A549 (cell line): ENCODE results near the gene DCLK1. TPM values are rescaled to one million over a fixed set of nuclear protein-coding genes. Genes with fewer than 3 reads are reported as not detected.

Experiments
- ATAC-seq, 2 experiments: fragments of 200-7000 bp in 1 of 2; fragments of >200 bp in 1 of 2; cut with Nextera tagmentation in 1 of 2; cut with Tn5 transposase in 1 of 2; 3 replicates each; pipeline versions ENCODE4 v1.8.0 to v1.9.1; 2018 to 2020; ENCODE audit warnings: mild to moderate bottlenecking in 1 of 2, moderate library complexity in 1 of 2
- CTCF ChIA-PET: fragments of 300-600 bp; sonication (Branson Sonifier 250); formaldehyde crosslinking; extraction: SDS; loops from one replicate; lab custom pipeline; 2021; ENCODE audit warnings: antibody characterized with exemption, inconsistent platforms; lab: Yijun Ruan, JAX
- POLR2A ChIA-PET: fragments of 350-600 bp; formaldehyde crosslinking; extraction: SDS; loops from one replicate; lab custom pipeline; 2021; ENCODE audit warnings: antibody characterized with exemption, inconsistent platforms; lab: Yijun Ruan, JAX
- DNase-seq, 2 experiments: peaks; one replicate each; pipeline versions ENCODE4 v3.0.0 to v3.0.0-alpha.2; 2011 to 2016; ENCODE audit warnings: low read depth in 1 of 2, low spot score in 1 of 2
- FAIRE-seq: peaks from 2 replicates; lab custom pipeline; 2011; peaks lifted over from hg19 to GRCh38; lab: Jason Lieb, UNC
- H3K27ac ChIP-seq, 2 experiments: fragments of >200 bp; sonication (Bioruptor Twin); formaldehyde crosslinking; 3 replicates each; pipeline ENCODE4 v1.5.1; 2016 to 2017
- H3K4me1 ChIP-seq: fragments of >200 bp; sonication (Bioruptor Twin); formaldehyde crosslinking; 3 replicates; pipeline ENCODE4 v1.6.1; 2016
- H3K4me2 ChIP-seq: fragments of >200 bp; sonication (Bioruptor Twin); formaldehyde crosslinking; 3 replicates; pipeline ENCODE4 v1.6.1; 2016
- H3K4me3 ChIP-seq: fragments of >200 bp; sonication (Bioruptor Twin); formaldehyde crosslinking; 3 replicates; pipeline ENCODE4 v1.5.1; 2016
- H3K9me3 ChIP-seq: fragments of >200 bp; sonication (Bioruptor Twin); formaldehyde crosslinking; 3 replicates; pipeline ENCODE4 v1.6.1; 2016
- BHLHE40 ChIP-seq: IDR thresholded peaks from 2 replicates; pipeline ENCODE4 v1.6.1; 2012; ENCODE audit warnings: low read depth, low read length, inconsistent platforms
- CBX2 ChIP-seq: fragments of 200-600 bp; sonication (generic); IDR thresholded peaks from 2 replicates; pipeline ENCODE4 v1.6.1; 2016; ENCODE audit warnings: low read depth, mild to moderate bottlenecking, borderline replicate concordance
- CEBPB ChIP-seq, 2 experiments: fragments of >200 bp in 1 of 2; sonication (Bioruptor Twin) in 1 of 2; formaldehyde crosslinking in 1 of 2; IDR thresholded peaks; 2 replicates each; pipeline ENCODE4 v1.6.1; 2012 to 2016
- EP300 ChIP-seq, 2 experiments: fragments of >200 bp; sonication (Bioruptor Twin); formaldehyde crosslinking; IDR thresholded peaks; 2 replicates in 1 of 2; 3 replicates in 1 of 2; pipeline ENCODE4 v1.6.1; 2016 to 2017
- FOSB ChIP-seq: fragments of 250-450 bp; sonication (Bioruptor Pico); IDR thresholded peaks from 2 replicates; pipeline ENCODE4 v1.5.0; 2020; ENCODE audit warnings: mild to moderate bottlenecking, moderate library complexity
- FOSL2 ChIP-seq, 2 experiments: fragments of 450-650 bp in 1 of 2; fragments of >200 bp in 1 of 2; sonication (Bioruptor Twin) in 1 of 2; formaldehyde crosslinking; IDR thresholded peaks; 2 replicates each; pipeline versions ENCODE4 v1.5.0 to v1.6.1; 2016 to 2020; ENCODE audit warnings: mild to moderate bottlenecking in 1 of 2, moderate library complexity in 1 of 2
- GATA3 ChIP-seq: IDR thresholded peaks from 2 replicates; pipeline ENCODE4 v1.6.1; 2012; ENCODE audit warnings: borderline replicate concordance
- HOXB5 ChIP-seq: fragments of 250-450 bp; sonication (Bioruptor Pico); IDR thresholded peaks from 2 replicates; pipeline ENCODE4 v1.5.0; 2020; ENCODE audit warnings: mild to moderate bottlenecking, moderate library complexity
- JUN ChIP-seq, 2 experiments: fragments of >200 bp; sonication (Bioruptor Twin); formaldehyde crosslinking; IDR thresholded peaks; 2 replicates in 1 of 2; 3 replicates in 1 of 2; pipeline ENCODE4 v1.6.1; 2016 to 2017
- KDM5A ChIP-seq: fragments of 200-600 bp; sonication (generic); IDR thresholded peaks from 2 replicates; pipeline ENCODE4 v1.6.1; 2016; ENCODE audit warnings: antibody characterized with exemption, mild to moderate bottlenecking
- MAZ ChIP-seq: fragments of 150-350 bp; IDR thresholded peaks from 2 replicates; pipeline ENCODE4 v1.6.1; 2014; ENCODE audit warnings: antibody characterized with exemption, low read depth, low read length, borderline replicate concordance
- POLR2A ChIP-seq: IDR thresholded peaks from 2 replicates; pipeline ENCODE4 v1.6.1; 2012; ENCODE audit warnings: mild to moderate bottlenecking, low read length
- RARB ChIP-seq: fragments of 250-450 bp; sonication (Bioruptor Pico); IDR thresholded peaks from 2 replicates; pipeline ENCODE4 v1.8.0; 2021; ENCODE audit warnings: mild to moderate bottlenecking, moderate library complexity
- RFX5 ChIP-seq: fragments of 450-650 bp; IDR thresholded peaks from 2 replicates; pipeline ENCODE4 v1.7.1; 2014; ENCODE audit warnings: antibody characterized with exemption, mild to moderate bottlenecking, moderate library complexity
- RNF2 ChIP-seq: fragments of 200-600 bp; sonication (generic); IDR thresholded peaks from 2 replicates; pipeline ENCODE4 v1.6.1; 2016; ENCODE audit warnings: low read depth, mild to moderate bottlenecking, antibody characterized with exemption, moderate library complexity, borderline replicate concordance
- SMC3 ChIP-seq: fragments of >200 bp; sonication (Bioruptor Twin); formaldehyde crosslinking; IDR thresholded peaks from 3 replicates; pipeline ENCODE4 v1.6.1; 2018; ENCODE audit warnings: inconsistent platforms
- TP53 ChIP-seq: fragments of 250-450 bp; sonication (Bioruptor Pico); IDR thresholded peaks from 2 replicates; pipeline ENCODE4 v1.5.0; 2021; ENCODE audit warnings: mild to moderate bottlenecking, moderate library complexity
- WGBS: methylation state at CpG from one replicate; pipeline ENCODE4 v1.1.6; 2017; ENCODE audit errors: missing lambda C conversion rate; 5-methylcytosine and 5-hydroxymethylcytosine counted together
- polyA plus RNA-seq, 4 experiments: library from polyadenylated mRNA; depleted of rRNA in 3 of 4; stranded (reverse); fragments of >200 nt; fragmentation: RNase III in 1 of 4; extraction: RNeasy Plus Mini Kit Qiagen cat#74134 plus additional on column Dnase treatment in 1 of 4; gene quantifications; 2 replicates in 3 of 4; 3 replicates in 1 of 4; pipeline ENCODE4 v1.2.3, GENCODE V29; 2011 to 2017
- TF ChIP-seq, protein P1 (sequence below): IDR thresholded peaks from 2 replicates; pipeline ENCODE4 v1.6.1; 2012
- TF ChIP-seq, protein P2 (sequence below): fragments of 250-450 bp; sonication (Bioruptor Pico); IDR thresholded peaks from 2 replicates; pipeline ENCODE4 v1.5.0; 2021; ENCODE audit warnings: mild to moderate bottlenecking, moderate library complexity, borderline replicate concordance
- TF ChIP-seq, protein P3 (sequence below): IDR thresholded peaks from 2 replicates; pipeline ENCODE4 v1.6.1; 2012; ENCODE audit warnings: low read depth, borderline replicate concordance
- TF ChIP-seq, protein P4 (sequence below): fragments of 250-450 bp; sonication (Bioruptor Pico); IDR thresholded peaks from 2 replicates; pipeline ENCODE4 v1.5.0; 2020; ENCODE audit warnings: low read depth, mild to moderate bottlenecking, moderate library complexity

Gene DCLK1
- polyA plus RNA-seq, 2 of the 4 experiments (the other 2 are of a cell fraction): 0.13 to 0.21 TPM

DNA sequence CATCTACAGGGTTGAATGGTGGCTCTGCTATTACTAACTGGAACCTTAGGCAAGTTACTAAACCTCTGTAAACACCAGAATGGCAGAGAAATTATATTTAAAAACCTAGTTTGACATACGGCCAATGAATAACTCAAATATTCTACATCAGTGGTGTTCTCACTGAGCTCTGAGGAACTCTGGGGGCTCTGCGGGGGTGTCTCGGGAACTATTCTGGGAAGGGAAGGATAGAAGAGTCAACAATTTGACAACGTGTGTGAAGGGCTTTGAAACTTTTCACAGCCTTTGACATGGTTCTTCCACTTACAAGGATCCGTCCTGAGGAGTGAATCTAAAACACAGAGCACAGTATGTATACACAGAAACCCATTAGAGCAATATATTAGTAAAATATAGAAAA is 44.4 kb upstream of the DCLK1 start:
- Histone ChIP-seq H3K27ac (no peak overlapping the region), H3K4me3 (no peak overlapping the region), H3K4me1 (no peaks in the 10 kb centered on the region), H3K9me3 (no peaks in the 10 kb centered on the region), H3K4me2 (no peak overlapping the region)
- DNase-seq (no peak), ATAC-seq (no peak), FAIRE-seq (no peak)
- ChIA-PET POLR2A (no interaction called here), CTCF (no interaction called here)
- 33% methylated on average over 5 of the region's 5 CpGs for WGBS
- no peak for TF ChIP-seq BHLHE40
- no peak for TF ChIP-seq MAZ
- TF ChIP-seq EP300 (IDR thresholded peaks at IDR 0.05): no peak
- no peak for TF ChIP-seq SMC3
- no peak for TF ChIP-seq RARB (CRISPR knock-in tag)
- TF ChIP-seq, protein P1, sequence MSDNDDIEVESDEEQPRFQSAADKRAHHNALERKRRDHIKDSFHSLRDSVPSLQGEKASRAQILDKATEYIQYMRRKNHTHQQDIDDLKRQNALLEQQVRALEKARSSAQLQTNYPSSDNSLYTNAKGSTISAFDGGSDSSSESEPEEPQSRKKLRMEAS: no peak

DNA sequence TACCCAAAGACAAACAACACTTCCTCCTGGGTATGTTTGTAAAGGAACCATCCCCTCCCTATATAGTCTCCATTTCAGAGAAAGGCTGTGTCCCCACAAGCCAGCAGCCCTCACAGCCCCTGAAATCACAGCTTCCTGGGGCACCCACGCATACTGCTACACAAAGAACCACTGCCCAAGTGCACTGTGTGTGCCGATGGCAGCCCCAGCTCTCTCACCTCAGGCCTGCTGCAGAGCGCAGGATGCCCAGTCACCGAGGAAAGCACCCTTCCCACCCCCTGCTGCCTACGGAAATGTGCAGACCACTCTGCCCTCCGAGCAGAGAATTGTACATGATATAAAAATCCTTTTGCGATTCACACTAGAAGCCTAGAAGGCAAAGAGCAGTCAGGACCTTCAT is 43.7 kb upstream of the DCLK1 start:
- Histone ChIP-seq H3K27ac (no peak overlapping the region), H3K4me3 (no peak overlapping the region), H3K9me3 (no peaks in the 10 kb centered on the region), H3K4me1 (no peaks in the 10 kb centered on the region), H3K4me2 (no peak overlapping the region)
- ChIA-PET POLR2A (no interaction called here), CTCF (no interaction called here)
- ATAC-seq (no peak), DNase-seq (no peak), FAIRE-seq (no peak)
- 29% methylated on average over 2 of the region's 7 CpGs for WGBS
- TF ChIP-seq RNF2 (no peak), KDM5A (no peak), CBX2 (no peak), HOXB5 (no peak), POLR2A (no peak), GATA3 (no peak), FOSL2 (IDR thresholded peaks at IDR 0.05) (no peak), FOSL2 (CRISPR knock-in tag; IDR thresholded peaks at IDR 0.05) (no peak), FOSB (CRISPR knock-in tag) (no peak), CEBPB (IDR thresholded peaks at IDR 0.05) (no peak), RFX5 (no peak), TP53 (CRISPR knock-in tag) (no peak)
- TF ChIP-seq, protein P2, sequence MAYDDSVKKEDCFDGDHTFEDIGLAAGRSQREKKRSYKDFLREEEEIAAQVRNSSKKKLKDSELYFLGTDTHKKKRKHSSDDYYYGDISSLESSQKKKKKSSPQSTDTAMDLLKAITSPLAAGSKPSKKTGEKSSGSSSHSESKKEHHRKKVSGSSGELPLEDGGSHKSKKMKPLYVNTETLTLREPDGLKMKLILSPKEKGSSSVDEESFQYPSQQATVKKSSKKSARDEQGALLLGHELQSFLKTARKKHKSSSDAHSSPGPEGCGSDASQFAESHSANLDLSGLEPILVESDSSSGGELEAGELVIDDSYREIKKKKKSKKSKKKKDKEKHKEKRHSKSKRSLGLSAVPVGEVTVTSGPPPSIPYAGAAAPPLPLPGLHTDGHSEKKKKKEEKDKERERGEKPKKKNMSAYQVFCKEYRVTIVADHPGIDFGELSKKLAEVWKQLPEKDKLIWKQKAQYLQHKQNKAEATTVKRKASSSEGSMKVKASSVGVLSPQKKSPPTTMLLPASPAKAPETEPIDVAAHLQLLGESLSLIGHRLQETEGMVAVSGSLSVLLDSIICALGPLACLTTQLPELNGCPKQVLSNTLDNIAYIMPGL: no peak
- TF ChIP-seq, protein P3, sequence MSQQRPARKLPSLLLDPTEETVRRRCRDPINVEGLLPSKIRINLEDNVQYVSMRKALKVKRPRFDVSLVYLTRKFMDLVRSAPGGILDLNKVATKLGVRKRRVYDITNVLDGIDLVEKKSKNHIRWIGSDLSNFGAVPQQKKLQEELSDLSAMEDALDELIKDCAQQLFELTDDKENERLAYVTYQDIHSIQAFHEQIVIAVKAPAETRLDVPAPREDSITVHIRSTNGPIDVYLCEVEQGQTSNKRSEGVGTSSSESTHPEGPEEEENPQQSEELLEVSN: no peak

DNA sequence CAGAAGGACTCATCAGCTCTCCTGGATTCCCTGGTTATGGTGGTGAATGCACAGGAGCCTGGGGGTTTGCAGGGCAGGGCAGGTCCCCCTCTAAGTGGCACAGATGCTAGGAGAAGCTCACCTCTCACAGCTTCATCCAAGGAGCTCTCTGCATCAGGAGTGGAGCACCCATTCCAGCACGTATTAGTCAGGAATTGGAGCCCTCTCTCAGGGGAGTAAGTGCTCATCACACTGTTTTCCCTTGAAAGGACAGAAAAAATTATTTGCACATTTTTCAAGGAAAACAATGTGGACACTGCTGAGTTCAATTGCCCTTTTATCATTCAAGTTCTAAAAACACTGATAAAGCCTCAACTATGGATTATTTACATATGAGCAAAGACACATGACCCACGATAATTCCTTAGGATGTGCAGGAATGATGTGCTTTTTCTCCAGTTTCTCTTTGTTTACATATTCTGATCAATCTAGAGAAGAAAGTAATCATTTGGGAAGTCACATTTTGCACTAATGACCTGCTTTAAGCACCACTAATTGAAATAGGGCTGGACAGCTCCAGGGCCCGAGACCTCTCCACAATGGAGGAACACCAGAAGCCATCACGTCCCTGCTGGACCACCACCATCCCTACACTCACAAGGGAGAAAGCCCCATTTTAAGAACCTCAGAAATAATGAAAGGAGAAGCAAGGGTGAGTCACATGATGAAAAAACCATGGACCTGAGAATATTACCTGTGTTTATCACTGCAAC is 42.6 kb upstream of the DCLK1 start:
- no peaks in the 10 kb centered on the region for H3K4me1 ChIP-seq
- H3K9me3 ChIP-seq: no peaks in the 10 kb centered on the region
- FAIRE-seq (no peak), DNase-seq (no peak), ATAC-seq (no peak)
- no peak for TF ChIP-seq JUN (IDR thresholded peaks at IDR 0.05)
- TF ChIP-seq, protein P4, sequence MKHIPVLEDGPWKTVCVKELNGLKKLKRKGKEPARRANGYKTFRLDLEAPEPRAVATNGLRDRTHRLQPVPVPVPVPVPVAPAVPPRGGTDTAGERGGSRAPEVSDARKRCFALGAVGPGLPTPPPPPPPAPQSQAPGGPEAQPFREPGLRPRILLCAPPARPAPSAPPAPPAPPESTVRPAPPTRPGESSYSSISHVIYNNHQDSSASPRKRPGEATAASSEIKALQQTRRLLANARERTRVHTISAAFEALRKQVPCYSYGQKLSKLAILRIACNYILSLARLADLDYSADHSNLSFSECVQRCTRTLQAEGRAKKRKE (CRISPR knock-in tag): no peak
- TF ChIP-seq SMC3: no peak
- H3K27ac ChIP-seq: no peak overlapping the region
- no peak overlapping the region for H3K4me2 ChIP-seq
- ChIA-PET POLR2A (no interaction called here), CTCF (no interaction called here)
- H3K4me3 ChIP-seq: no peak overlapping the region
- 2% methylated on average over 4 of the region's 4 CpGs for WGBS
